Brain microvascular endothelial cell (primary cell): ENCODE data around the gene RAP2B.

Source experiments
- DNase-seq: peaks from one replicate; pipeline ENCODE4 v3.0.0-alpha.2; 2020
- H3K27ac ChIP-seq: fragments of 250-450 bp; sonication (Bioruptor Pico); 2 replicates; pipeline ENCODE4 v1.5.1; 2020; ENCODE audit warnings: mild to moderate bottlenecking, moderate library complexity
- H3K27me3 ChIP-seq: fragments of 250-450 bp; sonication (Bioruptor Pico); replicated peaks from 2 replicates; pipeline ENCODE4 v1.5.1; 2020; ENCODE audit warnings: mild to moderate bottlenecking
- H3K36me3 ChIP-seq: fragments of 250-450 bp; sonication (Bioruptor Pico); replicated peaks from 2 replicates; pipeline ENCODE4 v1.5.1; 2020; ENCODE audit warnings: mild to moderate bottlenecking
- H3K4me3 ChIP-seq: 2 replicates; pipeline ENCODE4 v1.5.1; 2011; ENCODE audit warnings: low read depth, mild to moderate bottlenecking, control low read depth, low read length, moderate library complexity
- in situ Hi-C: cut with HindIII; loops from 2 replicates; pipeline ENCODE4 v1.10.0; 2017; ENCODE audit warnings: low sequenced_read_pairs, low pct_ligation_motif_present
- TF ChIP-seq, protein P1 (sequence below): IDR thresholded peaks from 2 replicates; pipeline ENCODE4 v1.5.1; 2011; ENCODE audit warnings: low read depth, mild to moderate bottlenecking, moderate library complexity, low read length, control low read depth, inconsistent platforms; ENCODE audit errors: missing control alignments

The RAP2B gene

DNA sequence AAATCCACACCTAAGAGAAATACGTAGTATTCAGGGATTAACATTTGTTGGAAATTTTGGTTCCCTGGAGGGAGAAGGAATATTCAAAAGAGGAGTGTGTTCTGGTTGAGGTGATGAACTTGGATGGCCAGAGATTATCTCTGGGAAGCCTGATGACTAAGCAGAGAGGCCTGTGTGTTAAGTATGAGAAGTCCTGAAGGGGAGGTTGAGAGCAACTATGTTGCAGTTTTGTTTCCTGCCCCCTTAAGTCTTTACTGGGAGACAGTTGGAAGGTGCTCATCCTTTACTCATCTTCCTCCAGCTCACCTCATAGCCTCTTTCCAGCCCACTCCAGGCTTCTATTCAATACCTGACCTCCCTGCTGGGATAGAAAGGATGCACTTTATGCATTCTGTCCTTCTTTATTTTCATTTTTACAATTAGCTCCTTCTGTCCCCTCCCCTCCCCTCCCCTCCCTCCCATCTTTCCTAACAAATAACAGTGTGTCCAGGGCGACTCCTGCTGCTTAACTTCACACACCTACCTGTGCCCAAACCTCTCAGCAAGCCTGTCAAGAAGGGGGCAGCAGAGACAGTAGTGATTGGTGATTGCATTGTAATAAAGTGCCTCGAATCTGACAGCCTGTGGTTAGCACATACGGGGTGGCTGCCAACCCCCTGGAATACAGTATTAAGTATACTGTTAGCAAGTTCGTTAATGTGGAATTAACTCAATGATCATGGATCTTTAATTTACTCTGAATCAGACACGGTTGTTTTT is 11.9 kb downstream of the RAP2B start:
- in situ Hi-C loops: loop anchor here (25.0 kb wide), 1 partner anchor 112 kb away; no protein-coding TSS in a partner anchor

DNA sequence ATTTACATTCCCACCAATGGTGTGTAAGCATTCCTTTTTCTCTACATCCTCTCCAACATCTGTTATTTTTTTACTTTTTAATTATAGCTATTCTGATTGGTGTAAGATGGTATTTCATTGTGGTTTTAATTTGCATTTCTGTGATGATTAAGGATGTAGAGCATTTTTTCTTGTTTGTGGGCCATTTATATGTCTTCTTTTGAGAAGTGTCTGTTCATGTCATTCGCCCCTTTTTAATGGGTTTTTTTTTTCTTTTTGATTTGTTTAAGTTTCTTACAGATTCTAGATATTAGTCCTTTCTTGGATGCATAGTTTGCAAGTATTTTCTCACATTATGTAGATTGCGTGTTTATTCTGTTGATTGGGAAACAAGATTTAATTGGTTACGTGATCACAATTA is 14.2 kb downstream of the RAP2B start:
- Histone ChIP-seq H3K36me3 (no peaks in the 10 kb centered on the region), H3K27ac (no peak overlapping the region), H3K27me3 (no peaks in the 10 kb centered on the region), H3K4me3 (no peak overlapping the region)
- in situ Hi-C loops: no loop called here
- TF ChIP-seq, protein P1, sequence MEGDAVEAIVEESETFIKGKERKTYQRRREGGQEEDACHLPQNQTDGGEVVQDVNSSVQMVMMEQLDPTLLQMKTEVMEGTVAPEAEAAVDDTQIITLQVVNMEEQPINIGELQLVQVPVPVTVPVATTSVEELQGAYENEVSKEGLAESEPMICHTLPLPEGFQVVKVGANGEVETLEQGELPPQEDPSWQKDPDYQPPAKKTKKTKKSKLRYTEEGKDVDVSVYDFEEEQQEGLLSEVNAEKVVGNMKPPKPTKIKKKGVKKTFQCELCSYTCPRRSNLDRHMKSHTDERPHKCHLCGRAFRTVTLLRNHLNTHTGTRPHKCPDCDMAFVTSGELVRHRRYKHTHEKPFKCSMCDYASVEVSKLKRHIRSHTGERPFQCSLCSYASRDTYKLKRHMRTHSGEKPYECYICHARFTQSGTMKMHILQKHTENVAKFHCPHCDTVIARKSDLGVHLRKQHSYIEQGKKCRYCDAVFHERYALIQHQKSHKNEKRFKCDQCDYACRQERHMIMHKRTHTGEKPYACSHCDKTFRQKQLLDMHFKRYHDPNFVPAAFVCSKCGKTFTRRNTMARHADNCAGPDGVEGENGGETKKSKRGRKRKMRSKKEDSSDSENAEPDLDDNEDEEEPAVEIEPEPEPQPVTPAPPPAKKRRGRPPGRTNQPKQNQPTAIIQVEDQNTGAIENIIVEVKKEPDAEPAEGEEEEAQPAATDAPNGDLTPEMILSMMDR: no peak
- no peak for DNase-seq

More for the DNA sequence above, 11.9 kb downstream of the RAP2B start:
- TF ChIP-seq, protein P1: no peak
- Histone ChIP-seq H3K27ac (no peak overlapping the region), H3K36me3 (peaks cover 3% of the 10 kb centered on the region), H3K27me3 (no peaks in the 10 kb centered on the region), H3K4me3 (no peak overlapping the region)
- peak; percentile 60 for DNase-seq

DNA sequence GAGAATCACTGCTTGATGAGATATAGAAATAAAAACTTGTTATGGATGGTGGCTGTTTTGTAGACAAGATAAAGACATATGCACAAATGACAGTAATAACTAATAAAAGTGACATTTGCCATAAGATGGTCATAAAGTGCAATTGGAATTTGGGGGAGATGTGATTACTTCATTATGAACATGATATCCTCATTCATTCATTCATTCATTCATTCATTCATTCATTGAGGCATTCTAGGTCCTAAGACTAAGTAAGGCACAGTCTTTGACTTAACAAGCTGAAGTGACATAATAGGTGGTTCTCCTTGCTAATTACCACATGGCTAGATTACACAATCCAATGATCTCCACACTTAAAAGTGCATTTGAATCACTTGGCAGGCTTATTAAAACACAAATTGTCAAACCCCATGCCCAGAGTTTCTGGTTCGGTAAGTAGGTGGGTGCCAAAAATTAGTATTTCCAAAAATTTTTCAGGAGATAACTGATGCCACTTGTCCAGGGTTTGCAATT is 18.9 kb downstream of the RAP2B start:
- H3K4me3 ChIP-seq: no peak overlapping the region
- DNase-seq: no peak
- TF ChIP-seq, protein P1: no peak
- no peaks in the 10 kb centered on the region for H3K27me3 ChIP-seq
- in situ Hi-C loops: no loop called here
- H3K36me3 ChIP-seq: no peaks in the 10 kb centered on the region
- H3K27ac ChIP-seq: no peak overlapping the region

DNA sequence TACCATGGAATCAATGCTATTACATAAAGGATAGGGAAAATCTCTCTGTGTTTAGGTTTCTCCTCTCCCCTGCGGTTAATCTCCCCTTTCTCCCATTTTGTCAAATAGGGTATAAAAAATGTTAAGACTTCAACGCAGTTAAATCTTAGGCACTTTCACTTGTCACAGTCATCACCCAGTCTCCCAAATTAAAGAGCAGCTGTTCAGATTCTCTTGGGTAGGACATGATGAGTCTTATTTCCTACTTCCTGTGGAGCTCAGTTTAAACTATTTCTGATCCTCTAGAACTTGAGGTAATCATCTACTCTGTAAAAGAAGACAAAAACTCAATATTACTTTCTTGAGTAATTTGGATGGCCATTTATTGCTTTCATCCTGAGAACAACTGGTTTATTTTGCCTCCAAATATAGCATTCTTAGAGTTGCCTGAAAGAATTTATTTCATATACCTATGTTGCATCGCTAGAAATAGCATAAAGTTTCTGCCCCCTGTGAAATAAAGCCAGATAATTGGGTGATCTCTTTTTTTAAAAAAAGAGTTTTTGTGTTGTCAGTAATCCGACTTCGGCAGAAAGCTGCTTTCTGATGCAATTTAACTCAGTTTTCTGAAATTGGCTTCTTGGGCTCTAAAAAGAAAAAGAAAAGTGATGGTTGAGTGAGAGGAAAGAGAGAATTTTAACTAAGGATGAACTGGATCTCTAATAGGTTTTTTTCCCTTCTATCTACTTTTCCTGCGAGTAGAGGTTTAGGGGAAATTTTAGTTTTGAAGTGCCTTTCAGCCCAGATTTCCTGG is 20.7 kb downstream of the RAP2B start:
- in situ Hi-C loops: no loop called here
- H3K36me3 ChIP-seq: no peaks in the 10 kb centered on the region
- H3K4me3 ChIP-seq: no peak overlapping the region
- TF ChIP-seq, protein P1: no peak
- H3K27ac ChIP-seq: no peak overlapping the region
- H3K27me3 ChIP-seq: no peaks in the 10 kb centered on the region
- DNase-seq: no peak

DNA sequence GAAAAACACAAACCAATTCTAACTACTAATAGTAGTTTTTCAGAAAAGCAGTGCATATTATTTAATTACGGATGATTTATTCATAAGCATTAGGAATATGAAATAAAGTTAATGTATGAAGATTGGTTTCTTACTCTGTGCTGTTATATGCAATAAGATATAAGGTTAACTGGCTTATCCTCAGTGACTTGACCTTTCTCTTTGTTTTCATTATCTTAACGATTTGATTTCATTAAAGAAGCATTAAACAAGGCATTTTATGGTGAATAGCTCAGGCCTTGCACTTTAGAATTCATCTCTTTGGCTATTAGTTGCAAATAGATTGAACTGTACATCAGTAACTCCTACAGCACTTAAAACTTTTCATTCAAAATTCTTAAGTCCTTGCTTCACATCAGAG is 28.9 kb downstream of the RAP2B start:
- TF ChIP-seq, protein P1: no peak
- no peaks in the 10 kb centered on the region for H3K36me3 ChIP-seq
- H3K27ac ChIP-seq: no peak overlapping the region
- in situ Hi-C loops: no loop called here
- no peak for DNase-seq
- H3K4me3 ChIP-seq: no peak overlapping the region
- H3K27me3 ChIP-seq: no peaks in the 10 kb centered on the region
